Stimulated activated CD4-positive, alpha-beta T cell treated with anti-CD3 and anti-CD28 coated beads, Interleukin-15, amount 100 ng/mL, for 1 hour (primary cell): ENCODE measurements around the gene LILRA2.
"Not testable (repeated sequence)": the region's sequence is repeated elsewhere in the genome, so short reads cannot be mapped to it uniquely, and the experiment has no call there.

ENCODE experiments used
- DNase-seq, 2 donors: peaks; one replicate each; pipeline ENCODE4 v3.0.0-alpha.2; 2020; ENCODE audit warnings: low read depth in 1 of 2, low spot score in 1 of 2

The LILRA2 gene

GRCh38 chr19:54609356-54609791, 35.8 kb downstream of the LILRA2 start:
- DNase-seq: no peak

- no peak for DNase-seq
Observed at GRCh38 chr19:54612428-54612827, 38.8 kb downstream of the LILRA2 start.

DNA sequence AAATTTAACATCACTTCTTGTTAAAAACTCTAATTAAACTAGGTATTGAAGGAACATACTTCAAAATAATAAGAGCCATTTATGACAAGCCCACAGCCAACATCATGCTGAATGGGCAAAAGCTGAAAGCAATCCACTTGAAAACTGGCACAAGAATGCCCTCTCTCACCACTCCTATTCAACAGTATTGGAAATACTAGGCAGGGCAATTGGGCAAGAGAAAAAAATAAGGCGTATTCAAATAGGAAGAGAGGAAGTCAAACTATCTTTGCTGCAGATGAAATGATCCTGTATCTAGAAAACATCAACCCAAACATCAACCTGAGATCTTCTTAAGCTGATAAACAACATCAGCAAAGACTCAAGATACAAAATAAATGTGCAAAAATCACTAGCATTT, 41.1 kb downstream of the LILRA2 start:
- no peak for DNase-seq

GRCh38 chr19:54616057-54616456, 42.5 kb downstream of the LILRA2 start:
- DNase-seq: no peak

- no peak for DNase-seq
Observed at GRCh38 chr19:54616821-54617560, 43.4 kb downstream of the LILRA2 start.

- no peak for DNase-seq
Observed at GRCh38 chr19:54620464-54620863, 46.9 kb downstream of the LILRA2 start.

- no peak for DNase-seq
Observed at GRCh38 chr19:54622431-54622830, 48.8 kb downstream of the LILRA2 start.

GRCh38 chr19:54624234-54624633, 50.6 kb downstream of the LILRA2 start:
- DNase-seq: not testable (repeated sequence)

DNA sequence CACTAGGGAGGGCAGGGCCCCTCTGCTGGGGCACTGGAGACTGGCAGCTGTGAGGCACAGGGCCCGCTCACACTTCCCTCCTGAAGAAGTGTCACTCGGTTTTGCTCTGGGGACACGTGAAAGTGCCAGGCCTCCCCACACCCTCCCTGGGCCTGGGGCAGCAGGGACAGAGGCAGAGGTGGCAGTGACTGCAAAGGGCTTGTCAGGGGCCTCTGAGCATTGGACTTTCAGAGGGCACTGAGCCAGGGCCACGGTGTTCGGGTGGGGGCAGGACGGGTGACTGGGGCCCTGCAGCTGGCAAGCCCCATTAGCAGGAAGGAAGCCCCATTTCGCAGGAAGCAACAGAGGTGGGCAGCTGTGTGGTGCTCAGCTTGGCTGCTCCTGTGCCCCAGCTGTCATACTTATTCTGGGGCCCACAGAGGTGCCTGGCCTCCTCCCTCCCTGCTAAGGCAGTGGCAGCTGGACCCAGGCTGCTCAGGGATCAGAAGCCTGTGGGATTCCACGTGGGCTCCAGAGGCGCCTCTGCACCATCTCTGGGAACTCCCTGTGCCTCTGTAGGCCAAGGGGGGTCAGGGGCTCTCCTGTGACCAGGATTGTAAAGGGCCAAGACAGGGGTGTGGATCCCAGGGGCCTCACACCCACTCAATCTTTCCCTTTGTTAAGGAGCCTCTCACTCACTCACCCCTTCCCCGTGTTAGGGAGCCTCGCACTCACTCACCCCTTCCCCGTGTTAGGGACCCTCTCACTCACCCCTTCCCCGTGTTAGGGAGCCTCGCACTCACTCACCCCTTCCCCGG, 51.5 kb downstream of the LILRA2 start:
- not testable (repeated sequence) for DNase-seq

DNA sequence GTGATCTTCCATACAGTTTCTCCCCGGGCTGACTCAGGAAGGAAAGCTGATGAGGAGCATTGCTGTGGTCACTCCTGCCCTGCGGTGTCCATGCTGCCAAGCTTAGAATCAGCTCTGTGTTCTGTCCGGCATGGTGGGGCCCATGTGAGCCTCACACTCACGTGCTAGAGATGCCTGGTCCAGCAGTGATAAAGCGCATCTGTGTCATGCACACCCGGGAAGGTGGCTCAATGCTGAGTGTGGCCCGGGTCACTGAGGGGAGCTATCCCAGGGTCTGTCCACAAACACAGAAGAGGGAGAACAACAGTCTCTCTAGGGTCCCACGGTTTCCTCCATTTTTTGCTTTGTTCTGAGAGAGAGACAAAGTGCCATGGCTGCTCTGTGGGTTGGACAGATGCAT, 53.2 kb downstream of the LILRA2 start:
- DNase-seq: no peak

DNA sequence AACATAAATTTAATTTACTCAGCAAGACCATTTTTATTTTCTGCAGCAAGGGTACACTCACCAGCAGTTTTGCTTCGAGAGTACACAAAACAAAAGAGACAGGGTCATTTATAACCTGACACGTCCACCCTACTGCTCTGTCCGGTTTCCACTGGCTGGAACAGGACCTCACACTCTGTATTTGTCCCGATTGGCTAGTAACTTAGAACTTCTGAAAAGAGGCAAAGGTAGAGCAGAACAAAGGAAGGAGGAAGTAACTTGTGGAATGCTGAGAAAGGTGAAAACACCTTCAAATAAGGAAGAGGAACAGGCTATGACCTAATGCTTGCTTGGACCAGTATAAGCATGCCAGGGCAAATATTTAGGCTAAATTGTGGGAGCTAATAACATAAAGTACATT, 54.3 kb downstream of the LILRA2 start:
- DNase-seq: not testable (repeated sequence)

- DNase-seq: not testable (repeated sequence)
Observed at GRCh38 chr19:54630262-54630661, 56.7 kb downstream of the LILRA2 start, which contains the start of gene LILRB1. TSS of gene LILRB1 (plus strand) at chr19:54630484. CDS start at chr19:54631074, 590 bp downstream.

DNA sequence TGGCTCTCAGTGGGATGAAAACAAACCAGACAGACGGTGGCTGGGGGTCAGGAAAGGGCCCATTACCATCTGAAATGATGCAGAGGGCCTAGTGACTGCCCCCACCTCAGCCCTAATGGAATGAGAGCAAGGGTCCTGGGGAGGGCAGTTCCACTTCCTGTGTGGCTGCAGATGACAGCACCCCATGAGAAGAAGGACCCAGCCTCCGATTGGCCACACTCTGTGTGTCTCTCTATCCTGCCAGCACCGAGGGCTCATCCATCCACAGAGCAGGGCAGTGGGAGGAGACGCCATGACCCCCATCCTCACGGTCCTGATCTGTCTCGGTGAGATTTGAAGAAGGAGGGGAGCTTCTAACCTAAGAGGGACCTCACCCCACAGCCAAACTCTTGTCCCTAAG, 57.2 kb downstream of the LILRA2 start:
- DNase-seq: no peak

DNA sequence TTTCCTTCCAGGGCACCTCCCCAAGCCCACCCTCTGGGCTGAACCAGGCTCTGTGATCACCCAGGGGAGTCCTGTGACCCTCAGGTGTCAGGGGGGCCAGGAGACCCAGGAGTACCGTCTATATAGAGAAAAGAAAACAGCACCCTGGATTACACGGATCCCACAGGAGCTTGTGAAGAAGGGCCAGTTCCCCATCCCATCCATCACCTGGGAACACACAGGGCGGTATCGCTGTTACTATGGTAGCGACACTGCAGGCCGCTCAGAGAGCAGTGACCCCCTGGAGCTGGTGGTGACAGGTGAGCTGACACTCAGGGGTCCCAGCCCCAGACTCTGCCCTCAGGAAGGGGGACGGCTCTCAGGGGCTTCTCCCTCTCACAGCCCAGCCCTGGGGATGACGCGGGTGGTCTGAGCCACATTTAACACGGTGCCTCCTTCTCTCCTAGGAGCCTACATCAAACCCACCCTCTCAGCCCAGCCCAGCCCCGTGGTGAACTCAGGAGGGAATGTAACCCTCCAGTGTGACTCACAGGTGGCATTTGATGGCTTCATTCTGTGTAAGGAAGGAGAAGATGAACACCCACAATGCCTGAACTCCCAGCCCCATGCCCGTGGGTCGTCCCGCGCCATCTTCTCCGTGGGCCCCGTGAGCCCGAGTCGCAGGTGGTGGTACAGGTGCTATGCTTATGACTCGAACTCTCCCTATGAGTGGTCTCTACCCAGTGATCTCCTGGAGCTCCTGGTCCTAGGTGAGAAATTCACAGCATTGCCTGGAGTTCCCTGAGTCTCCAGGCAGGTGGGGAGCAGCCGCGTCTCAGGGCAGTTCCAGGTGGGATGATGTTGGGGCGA, 58.1 kb downstream of the LILRA2 start:
- DNase-seq: not testable (repeated sequence)

- DNase-seq: not testable (repeated sequence)
Observed at GRCh38 chr19:54632517-54632916, 58.9 kb downstream of the LILRA2 start.

DNA sequence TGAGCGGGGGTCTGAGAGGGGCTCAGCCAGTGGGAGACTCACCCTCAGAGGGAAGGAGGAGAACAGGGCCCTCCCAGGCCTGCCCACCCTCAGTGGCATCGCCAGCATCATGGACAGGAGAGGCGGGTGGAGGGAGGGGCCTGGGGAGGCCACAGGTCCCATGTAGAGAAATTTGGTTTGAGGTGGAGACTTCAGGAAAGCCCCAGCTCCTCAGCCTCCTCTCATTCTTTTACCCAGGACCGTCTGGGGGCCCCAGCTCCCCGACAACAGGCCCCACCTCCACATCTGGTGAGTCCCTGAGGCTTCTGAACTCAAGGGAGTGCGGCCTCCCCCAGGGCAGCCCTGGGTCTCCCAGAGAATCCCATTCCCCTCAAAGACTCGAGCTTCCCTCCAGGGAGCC, 59.8 kb downstream of the LILRA2 start:
- DNase-seq: no peak

GRCh38 chr19:54636081-54636480, 62.5 kb downstream of the LILRA2 start:
- DNase-seq: not testable (repeated sequence)

DNA sequence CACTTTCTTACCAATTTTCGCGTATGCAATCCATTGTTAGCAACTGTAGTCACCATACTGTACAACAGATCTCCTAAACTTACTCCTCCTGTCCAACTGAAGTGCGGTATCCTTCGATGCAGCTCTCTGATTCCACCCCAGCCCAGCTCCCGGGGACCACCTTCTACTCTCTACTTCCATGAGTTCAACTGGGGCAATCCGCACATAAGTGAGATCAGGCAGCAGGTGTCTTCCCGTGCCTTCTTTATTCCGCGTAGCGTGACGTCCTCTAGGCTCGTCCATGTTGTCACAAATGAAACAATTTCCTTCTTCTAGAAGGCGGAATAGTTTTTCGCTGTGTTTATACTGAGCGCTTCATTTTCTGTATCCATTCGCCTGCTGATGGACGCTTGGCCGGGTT, 65.1 kb downstream of the LILRA2 start:
- no peak for DNase-seq
